GM18909 (cell line): Measurements from ENCODE around the gene PTER.

Experiments used
- ATAC-seq: cut with Tn5 transposase; IDR thresholded peaks from one replicate; pipeline ENCODE4 v1.9.1; 2021; ENCODE audit warnings: mild to moderate bottlenecking; ENCODE audit not compliant: unreplicated experiment, poor library complexity

PTER gene

GRCh38 chr10:16459423-16459939 is 22.7 kb downstream of the PTER start:
- no peak for ATAC-seq

DNA sequence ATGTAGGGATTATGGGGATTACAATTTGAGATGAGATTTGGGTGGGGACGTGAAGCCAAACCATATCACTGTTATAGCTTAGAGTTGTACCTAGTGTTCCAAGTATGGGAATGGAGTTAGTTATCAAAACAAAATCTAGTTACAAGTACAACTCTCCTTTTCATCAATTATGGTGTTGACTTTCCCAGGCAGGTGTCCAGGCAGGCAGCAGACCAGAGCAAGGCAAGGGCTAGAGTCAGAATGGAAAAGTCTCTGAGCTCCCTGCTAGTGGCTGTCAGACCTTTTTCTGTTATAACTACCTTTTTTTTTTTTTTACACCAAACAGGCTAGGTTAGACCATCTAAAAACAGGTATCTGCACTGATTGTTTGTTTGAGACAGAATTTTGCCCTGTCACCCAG is 29.2 kb downstream of the PTER start:
- no peak for ATAC-seq

GRCh38 chr10:16470747-16471146 is 33.9 kb downstream of the PTER start:
- ATAC-seq = no peak

DNA sequence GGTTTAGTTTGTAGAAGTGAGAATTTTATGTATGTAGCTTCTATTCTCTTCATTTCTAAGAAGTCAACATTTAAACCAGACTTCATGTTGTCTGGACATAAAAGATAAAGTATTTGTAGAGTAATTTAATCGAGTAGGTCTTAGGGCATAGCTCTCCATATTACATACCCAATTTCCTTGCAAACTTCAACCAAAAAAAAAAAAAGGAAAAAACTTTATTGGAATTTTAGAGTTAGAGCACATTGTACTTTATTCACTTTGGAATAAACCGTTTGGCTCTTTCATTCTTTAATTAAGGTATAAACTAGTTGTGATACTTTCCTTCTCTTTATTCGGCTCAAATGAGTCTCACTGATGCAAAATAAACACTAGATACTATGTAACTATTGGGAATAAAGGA is 36.0 kb downstream of the PTER start:
- no peak for ATAC-seq

GRCh38 chr10:16477757-16478156 is 40.9 kb downstream of the PTER start:
- no peak for ATAC-seq

DNA sequence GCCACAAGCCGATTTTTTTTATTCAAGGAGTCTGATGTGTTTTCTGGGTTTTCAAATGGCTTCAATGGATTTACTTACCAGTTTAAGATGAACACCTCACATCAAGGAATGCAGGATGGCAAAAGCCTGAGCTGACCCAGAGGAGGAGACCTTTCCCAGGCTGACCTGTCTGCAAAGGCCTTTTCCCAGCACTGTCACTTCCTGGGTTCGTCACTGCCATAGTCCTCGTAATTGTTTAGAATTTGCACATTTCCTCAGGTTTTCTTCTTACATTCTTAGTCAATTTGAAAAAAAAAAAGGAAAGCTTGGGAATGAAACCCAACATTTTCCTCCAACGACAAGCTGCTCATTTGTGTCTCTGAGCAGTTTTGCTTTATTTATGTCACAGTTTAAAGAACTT is 42.0 kb downstream of the PTER start:
- ATAC-seq = no peak

- ATAC-seq = no peak
Measured at GRCh38 chr10:16481052-16481728, 44.4 kb downstream of the PTER start.

- ATAC-seq = no peak
Measured at GRCh38 chr10:16483241-16483917, 46.6 kb downstream of the PTER start.

DNA sequence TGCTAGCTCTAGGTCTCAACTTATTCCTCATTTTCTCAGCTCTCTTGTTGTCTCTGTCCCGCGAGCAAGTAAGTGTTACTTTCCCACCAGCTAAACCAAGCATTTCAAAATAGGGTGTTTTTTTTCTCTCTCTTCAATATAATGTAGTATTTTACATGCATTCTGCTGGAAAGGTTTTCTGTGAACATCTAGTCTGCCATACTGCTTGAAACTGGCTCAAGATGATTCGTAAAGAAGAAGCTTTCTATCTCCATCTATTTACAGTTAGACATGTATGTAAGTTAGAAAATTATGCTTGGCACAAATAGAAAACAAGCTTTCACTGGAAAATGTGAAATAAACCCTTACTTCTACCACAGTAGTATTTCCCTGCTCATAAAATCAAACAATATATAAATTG is 53.7 kb downstream of the PTER start:
- no peak for ATAC-seq

DNA sequence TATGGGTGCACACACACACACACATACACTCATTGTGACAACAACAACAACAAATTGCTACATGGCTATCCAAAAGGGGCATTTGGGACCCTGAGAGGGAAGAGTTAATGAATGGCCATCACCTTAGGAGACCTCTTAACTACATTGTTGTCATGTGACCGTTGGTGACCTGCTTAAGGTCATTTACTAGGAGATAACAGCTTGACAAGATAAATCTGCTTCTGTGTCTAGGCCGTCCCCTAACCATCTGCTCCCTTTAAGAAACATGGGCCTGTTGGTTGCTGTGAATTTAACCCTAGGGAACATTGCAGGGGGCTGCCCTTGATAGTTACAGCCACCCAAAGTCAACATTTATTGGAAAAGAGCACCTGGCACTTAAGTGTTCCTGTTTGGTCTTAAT is 55.1 kb downstream of the PTER start:
- no peak for ATAC-seq

- no peak for ATAC-seq
Measured at GRCh38 chr10:16493884-16494536, 57.2 kb downstream of the PTER start.

- no peak for ATAC-seq
Measured at GRCh38 chr10:16497911-16498310, 61.1 kb downstream of the PTER start.

DNA sequence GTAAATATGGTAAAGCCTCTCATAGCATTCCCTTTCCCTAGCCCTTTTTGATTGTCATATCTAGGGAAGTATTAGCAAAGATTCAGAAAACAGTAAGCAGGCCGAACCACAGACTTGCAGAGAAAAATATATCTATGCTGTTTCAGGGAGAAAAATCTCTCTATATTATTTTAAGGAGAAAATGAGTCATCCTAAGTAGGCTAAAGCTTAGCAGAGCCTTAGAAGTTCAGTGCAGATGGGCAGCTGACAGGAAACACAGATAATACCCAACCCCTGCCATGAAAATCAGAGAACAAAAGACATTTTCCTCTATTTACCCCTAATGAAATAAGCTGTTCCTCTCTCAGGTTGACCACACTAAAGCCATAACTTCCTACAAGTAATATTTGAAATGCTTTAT is 68.4 kb downstream of the PTER start:
- ATAC-seq = no peak

DNA sequence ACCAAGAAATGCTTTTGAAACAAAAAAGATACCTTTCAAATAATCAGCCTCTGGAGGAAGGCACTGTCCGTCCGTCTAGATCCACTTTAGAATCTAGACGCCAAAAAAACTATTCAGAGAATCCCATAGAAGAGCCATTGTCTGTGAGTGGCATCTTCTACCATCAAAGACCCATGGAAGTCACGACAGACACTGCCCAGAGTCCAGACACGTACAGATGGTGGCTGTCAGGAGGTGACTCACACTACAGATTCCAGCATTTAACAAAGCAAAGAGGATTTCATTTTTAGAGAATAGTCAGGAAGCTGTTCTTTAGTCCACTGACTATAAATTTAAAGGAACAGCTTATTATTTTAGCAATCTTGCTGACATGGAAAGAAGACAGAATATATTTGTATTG is 73.2 kb downstream of the PTER start:
- no peak for ATAC-seq

GRCh38 chr10:16510843-16511242 is 74.0 kb downstream of the PTER start:
- ATAC-seq = no peak

GRCh38 chr10:16518822-16519221 is 82.0 kb downstream of the PTER start:
- no peak for ATAC-seq

GRCh38 chr10:16519250-16519907 is 82.6 kb downstream of the PTER start:
- ATAC-seq = no peak

GRCh38 chr10:16519908-16520861 is 83.4 kb downstream of the PTER start:
- peak; percentile 33 for ATAC-seq

GRCh38 chr10:16520900-16521299 is 84.1 kb downstream of the PTER start:
- peak; percentile 63 for ATAC-seq
